ENCODE measurements around the gene CSDE1.

GRCh38 chr1:114716304-114717170 is 41.2 kb downstream of the CSDE1 start, which contains the start of gene NRAS:
- TF ChIP-seq ZNF274 (IDR thresholded peaks at IDR 0.05; ENCODE audit: low read depth, low read length) (no peak), YY1 (IDR thresholded peaks at IDR 0.05; ENCODE audit: insufficient read depth, insufficient read length) (no peak)
